HG02759 (cell line): ENCODE measurements around the gene NEDD4L.

Experiments used
- ATAC-seq: cut with Tn5 transposase; IDR thresholded peaks from one replicate; pipeline ENCODE4 v1.9.1; 2021; ENCODE audit warnings: mild to moderate bottlenecking, moderate library complexity; ENCODE audit not compliant: unreplicated experiment

Gene NEDD4L

DNA sequence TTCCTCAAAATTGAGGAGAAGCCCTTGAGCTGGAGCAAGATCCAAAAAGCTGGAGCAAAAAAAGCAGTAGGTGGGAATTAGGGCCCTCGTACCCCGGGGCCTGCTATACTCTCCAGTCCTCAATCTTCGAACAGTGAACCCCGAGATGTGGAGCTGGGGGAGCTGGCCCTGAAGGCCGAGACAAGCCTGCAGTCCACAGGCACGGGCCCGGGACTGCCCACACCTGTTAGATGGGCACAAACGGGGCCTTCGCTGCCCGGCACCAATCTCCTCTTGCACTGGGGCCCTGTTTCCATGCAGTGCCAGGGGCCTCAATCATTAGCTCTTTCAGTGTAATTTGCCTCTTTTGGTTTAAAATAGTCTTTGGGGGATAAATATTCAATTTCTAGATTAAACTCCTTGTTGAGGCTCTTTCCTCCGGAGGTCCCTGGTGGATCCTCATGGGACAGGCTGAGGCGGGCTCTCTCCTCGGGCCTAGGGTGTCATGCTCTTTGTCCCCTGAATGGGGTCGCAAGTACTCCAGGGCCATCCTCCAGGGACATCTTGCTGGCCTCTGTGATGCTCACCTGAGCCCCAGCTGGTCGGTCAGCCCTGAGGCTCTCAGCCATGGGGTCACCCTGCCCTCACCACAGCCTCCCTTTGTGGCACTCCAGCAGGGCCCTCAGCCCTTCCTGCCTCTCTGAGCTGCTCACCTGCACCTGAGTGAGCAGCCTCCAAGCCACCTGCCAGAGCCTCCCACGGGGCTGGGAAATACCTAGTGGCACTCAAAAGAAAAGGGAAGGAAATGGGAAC, 361.3 kb downstream of the NEDD4L start:
- no peak for ATAC-seq

DNA sequence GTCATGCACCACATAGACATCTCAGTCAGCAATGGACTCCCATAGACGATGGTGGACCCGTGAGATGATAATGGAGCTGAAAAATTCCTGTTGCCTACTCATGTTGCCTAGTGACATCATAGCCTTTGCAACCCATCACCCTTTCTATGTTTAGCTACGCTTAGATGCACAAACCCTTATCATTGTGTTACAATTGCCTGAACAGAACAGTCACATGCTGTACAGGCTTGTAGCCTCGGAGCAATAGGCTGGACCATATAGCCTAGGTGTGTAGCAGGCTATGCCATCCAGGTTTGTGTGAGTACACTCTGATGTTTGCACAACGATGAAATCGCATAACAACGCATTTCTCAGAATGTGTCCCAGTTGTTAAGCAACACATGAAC, 363.2 kb downstream of the NEDD4L start:
- ATAC-seq: no peak

DNA sequence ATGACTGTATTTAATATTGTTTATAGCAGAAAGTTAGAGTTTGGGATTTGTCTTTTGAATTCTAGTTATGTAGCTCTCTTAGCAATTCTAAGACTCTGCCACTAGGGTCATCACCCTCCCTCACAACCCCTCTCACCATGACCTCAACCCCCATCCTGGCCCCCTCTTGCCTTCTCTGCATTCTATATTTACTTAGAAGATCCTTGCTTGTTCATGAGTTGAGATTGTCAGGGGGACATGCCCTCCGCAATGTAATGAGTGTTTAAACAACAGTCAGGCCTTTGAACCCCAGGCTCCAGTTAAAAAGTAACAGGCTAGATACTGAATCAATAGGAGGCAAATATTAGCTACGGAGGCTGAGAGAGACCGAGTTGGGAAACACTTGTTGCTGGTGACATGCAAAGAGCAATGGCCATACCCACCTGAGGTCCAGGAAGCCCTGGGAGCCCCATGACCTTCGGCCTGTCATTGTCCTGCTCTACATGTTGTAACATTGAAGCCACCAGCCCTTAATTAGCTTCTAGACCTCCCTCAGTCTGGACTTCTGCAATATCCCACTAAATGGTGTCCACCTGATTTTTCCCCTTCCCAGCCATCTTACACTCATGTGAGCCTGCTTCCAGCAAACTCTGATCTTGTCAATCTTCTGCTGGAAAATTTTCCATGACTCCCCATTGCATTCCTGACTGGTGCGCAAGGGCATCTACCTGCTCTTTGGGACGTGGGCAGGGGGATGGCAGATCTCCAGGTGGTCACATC, 363.8 kb downstream of the NEDD4L start:
- ATAC-seq: no peak

DNA sequence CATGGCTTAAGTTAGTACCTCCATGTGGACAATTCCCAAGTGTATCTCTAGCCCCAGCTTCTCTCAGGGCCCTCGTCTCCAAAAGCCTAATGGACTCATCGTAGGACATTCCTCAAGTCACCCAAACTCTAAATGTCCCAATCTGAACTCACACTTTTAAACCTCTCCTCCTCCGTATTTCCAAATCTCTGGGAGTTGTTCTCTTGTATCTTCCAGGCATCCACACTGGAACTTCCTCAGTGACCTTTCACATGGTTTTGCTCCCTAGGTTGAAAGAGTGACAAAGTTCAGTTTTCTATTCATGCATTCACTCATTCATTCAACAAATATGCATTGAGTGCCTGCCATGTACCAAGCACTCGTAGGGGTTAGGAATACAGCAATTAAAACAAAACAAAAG, 364.6 kb downstream of the NEDD4L start:
- ATAC-seq: no peak

DNA sequence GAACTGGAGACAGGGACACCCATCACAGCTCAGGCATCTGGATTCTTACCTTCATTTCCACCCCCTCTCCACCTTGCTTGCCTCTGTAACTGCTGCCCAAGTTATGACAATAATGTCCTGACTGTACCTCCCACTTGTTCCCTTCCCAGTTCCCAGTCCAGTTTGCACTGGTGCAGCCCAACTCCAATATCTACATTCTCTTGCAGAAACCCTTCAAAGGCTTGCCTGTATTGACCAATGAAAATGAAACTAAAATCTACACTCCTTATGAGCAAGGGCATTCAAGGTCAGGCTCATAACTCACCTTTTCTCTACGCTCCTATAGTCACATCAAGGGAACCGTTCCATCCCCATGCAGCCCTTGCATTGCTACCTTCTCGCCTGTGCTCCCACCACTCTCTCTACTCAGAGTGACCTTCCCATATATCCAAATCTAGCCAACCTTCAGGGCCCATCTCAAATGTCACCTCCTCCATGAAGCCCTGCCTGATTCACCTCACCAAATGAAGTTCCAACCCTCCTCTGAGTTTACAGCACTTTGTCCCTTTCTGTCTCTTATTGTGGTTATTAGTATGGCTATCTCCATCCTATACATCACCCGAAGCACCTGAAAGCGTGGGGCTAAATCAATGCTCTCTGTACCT, 365.9 kb downstream of the NEDD4L start:
- no peak for ATAC-seq

DNA sequence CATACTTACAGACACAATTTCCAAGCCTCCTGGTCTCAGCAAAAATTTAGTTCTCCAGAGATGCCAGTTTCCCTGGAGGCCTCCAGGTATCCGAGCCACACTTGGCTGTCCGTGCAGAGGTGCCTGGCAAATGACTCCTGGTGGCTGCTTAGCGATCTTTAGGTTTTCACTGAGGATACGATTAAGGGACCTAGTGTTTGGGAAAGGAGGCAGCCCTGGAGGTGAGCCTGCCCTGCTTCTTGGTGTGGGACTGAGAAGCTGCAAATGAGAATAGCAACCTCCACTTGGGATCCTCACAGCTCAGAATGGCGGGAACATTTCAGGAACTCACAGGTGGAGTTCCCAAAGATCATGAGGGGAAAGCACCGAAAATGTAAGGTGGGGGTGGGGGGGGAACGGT, 367.3 kb downstream of the NEDD4L start:
- no peak for ATAC-seq

DNA sequence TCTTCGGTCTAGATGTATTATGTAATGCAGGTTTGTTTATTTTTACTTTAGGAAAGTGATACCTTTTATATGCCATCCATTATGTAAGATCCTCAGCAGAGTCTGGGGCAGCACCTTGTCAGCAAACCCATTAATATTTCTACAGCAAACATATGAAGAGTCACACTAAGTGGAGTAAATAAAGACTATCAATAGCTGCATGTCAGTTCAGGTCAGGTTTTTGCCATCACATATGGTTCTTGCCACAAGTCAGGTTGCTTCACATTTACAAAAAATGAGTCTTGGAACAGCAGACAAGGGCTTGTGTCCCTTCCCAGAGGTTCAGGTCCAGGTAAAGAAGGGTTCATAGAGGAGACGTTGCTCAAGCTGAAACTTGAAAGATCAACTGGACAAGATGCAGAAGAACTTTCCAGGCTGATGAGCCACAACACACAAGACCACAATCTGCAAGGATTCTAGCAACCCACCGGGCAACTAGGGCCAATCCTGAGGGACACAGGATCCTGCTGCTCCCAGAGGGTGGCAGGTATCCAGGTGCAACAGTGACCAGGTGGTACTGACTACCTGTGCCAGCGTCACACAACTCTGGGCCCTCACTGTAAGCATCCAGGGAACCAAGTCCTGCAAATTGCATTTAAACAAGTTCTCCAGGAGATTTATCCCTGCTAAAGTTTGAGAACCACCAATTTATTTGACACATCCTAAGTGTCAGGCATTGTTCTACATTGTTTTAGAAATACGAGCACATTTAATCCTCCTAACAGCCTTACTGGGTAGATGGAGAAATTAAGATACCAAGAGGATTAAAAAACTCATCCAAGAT, 369.0 kb downstream of the NEDD4L start:
- no peak for ATAC-seq

DNA sequence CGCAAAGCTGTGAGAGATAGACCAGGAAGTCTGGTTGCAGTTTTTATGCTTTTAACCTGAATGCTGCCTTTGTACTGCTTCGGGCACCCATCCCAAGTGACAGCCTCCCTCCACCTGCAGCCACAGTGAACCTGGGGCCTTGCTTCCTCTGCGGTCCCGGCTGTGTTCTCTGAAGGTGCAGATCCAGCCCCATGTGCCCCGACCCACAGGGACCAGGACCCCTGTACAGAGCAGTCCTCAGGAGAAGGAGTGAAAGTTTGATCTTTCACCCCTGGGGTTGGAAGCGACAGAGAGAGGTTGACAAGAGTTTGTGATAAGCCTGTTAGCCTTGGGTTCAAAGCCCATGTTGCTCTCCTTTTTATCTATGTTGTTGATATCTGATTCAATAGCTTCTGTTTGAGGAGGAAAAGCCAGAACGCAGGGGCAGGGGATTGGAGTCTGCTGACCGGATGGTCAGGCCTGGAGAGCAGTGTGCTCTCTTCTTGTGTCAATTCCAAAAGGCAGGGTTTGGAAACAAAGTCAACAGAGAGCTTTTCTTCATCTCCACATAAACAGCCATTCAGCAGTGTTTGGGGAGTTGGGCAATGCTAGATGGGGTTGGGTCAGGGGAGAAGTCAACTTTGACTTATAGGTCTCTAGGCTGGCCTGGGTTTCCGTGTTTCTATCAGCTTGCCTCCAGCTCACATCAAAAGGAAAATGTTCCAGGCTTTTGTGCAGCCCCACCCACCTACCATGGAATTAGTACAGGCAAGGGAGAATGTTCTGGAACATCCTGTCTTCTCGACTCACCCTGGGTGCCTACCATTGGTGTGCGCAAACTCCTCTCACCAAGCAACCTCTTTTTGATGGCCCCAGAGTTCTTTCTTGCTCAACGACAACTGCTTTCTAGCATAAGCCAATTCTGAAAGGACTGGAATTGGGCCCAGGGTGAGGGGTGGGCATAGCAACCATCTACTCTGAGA, 369.9 kb downstream of the NEDD4L start:
- no peak for ATAC-seq

DNA sequence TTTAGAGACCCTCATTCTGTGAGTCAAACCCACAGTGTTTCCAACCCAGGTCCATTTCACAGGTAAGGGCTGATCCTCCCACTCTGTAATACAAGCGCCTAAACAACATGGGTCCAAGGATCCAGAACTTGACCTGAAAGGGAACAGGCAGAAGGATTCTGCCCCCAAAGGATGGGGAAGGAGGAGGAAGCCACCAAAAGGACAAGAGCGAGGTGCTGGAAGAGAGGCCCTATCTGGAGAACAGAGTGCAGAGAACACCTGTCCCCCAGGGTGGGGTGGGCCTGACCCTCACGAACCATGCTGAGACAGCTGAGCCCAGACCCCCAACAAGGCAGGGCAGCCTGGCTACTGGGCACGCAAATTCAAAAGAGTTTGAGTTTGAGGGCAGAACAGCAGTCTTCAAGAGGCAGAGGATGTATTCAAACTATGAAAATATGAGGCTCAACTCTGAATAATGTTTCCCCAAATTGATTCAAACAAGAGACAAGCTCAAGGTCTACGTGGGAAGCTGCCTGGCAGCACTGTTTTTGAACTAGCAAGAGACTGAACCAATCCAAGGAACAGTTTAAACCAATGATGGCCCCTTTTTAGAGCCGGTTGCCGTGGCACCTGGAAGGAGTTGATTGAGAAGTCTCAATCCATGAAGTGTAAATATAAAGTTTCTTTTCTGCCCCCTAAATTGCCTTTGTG, 372.1 kb downstream of the NEDD4L start:
- ATAC-seq: no peak

DNA sequence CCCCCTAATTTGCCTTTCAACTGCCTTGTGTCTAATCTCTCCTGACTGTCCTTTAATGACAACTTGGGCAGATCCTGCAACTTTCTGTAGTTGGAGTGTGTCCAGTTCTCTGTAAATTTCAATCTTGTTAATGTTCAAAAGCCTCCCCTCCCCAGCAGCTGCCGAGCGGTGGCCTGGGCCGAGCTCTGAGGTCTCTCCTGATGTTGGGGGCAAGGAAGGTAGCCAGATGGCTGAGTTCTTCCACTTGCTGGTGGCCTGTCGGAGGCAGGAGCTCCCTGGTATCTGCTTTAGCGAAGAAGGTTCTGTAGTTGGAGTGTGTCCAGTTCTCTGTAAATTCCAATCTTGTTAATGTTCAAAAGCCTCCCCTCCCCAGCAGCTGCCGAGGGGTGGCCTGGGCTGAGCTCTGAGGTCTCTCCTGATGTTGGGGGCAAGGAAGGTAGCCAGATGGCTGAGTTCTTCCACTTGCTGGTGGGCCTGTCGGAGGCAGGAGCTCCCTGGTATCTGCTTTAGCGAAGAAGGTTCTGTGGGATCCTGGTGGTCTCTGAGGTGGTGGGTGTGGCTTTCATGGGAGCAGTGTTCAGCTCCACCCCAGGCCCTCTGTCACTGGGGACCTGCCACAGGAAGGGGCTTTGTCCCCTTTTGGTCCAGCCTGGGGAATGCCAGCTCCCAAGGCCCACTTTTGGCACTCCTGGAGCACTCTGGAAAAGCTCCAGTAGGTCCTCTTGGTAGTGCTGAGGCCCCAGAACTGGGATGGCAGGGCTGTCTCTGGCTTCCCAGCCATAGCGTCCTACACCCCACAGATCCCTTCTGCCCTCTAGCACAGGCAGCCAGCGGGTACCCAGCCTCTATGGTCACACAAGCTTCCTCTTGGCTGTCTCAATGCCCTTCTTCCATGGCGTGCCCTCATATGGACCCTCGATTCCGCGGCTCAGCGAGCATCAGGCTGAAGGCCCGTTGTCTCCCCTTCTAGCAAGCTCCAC, 373.0 kb downstream of the NEDD4L start:
- no peak for ATAC-seq

DNA sequence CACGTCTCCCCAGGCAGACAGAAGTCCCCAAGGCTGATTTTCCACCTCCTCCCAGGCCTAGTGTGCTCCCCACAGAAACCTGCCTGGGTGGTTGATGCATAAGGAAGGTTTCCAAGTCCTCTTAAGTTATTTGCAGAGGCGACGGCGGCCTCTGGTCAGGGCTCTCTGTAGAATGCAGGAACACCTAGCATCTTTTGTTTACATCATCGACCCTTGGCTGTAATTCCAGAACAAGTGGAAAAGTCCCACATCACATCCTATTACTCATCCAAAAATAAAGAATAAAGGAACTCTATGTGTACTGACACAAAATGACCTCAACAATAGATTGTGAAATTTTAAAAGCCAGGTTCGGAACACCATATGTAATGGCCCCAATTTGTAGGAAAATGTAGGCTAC, 373.7 kb downstream of the NEDD4L start:
- no peak for ATAC-seq

DNA sequence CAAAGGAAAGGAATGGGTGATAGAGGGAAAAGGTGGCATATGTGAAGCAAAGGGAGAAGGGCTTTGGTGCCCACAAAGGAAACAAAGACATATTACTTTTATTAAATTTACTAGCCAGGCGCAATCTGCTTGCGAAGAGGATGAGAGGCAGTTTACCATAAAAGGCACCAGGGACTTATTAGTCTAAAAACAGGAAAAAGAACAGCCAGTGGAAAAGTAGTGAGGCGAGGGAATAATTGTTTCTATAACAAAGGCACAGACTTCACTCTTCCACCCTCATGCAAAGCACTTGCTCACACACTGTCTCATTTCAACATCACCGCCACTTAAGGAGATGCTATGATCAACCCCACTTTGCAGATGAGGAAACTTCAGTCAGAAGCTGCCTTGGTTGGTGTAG, 374.3 kb downstream of the NEDD4L start:
- no peak for ATAC-seq

DNA sequence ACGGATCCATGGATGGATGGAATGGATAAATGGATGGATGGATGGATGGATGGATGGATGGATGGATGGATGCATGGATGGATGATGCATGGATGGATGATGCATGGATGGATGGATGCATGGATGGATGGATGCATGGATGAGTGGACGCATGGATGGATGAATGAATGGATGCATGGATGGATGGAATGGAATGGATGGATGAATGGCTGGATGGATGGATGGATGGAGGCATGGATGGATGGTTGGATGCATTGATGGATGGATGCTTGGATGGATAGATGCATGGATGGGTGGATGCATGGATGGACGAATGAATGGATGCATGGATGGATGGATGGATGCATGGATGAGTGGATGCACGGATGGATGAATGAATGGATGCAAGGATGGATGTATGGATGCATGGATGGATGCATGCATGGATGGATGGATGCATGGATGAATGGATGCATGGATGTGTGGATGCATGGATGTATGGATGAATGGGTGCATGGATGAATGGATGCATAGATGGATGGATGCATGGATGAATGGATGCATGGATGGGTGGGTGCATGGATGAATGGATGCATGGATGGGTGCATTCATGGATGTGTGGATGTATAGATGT, 375.7 kb downstream of the NEDD4L start:
- ATAC-seq: no peak

DNA sequence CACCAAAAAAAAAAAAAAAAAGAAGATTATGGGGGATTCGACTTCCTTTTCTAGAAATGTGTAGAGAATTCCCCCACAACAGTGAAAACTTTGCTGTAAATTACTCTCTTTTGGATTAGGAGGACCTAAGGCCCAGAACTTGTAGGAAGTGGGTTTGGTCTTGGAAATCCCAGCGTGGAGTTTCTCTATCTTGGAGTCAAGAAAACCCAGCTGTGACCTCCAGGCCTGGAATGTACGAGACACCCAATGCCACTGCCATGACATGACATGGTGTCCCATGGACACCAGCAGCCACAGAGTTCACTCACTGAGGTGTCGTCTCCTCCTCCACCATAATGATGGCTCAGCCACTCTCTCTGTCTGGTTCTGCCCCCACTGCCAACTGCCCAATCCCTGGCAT, 382.6 kb downstream of the NEDD4L start:
- no peak for ATAC-seq

DNA sequence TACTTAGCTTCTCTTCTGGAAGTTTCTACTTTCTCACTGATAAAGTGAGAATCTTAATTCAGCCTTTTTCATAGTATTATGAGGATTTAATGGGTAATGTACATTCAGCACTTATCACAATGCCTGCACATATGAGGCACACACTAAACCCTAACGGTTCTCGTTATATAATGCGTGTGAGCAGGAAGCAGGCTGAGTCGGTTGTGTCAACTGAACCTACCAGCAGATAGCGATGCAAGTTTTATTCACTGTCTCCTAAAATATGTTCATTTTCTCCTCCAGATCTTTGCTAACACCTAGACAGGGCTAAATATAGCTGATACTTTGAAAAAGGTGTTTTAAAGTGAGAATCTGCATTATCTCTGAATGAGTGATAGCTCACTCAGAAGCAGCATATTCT, 383.3 kb downstream of the NEDD4L start:
- ATAC-seq: no peak

DNA sequence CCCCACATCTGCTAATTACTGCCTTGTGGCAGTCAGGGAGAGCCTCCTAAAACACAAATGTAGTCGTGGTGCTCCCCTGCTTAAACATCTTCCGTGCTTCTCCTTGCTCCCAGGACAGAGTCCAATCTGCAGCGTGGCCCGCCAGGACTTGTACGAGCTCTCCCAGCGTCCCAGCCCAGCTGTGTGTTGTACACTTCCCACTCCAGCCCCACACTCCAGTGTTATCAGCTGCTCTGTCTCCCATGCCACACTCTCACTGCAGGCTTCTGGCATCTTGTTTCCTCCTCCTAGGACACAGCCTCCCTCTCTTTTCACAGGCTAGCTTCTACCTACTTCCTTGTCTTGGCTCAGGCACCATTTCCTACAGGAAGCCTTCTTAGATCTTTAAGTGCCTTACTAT, 385.4 kb downstream of the NEDD4L start:
- no peak for ATAC-seq

DNA sequence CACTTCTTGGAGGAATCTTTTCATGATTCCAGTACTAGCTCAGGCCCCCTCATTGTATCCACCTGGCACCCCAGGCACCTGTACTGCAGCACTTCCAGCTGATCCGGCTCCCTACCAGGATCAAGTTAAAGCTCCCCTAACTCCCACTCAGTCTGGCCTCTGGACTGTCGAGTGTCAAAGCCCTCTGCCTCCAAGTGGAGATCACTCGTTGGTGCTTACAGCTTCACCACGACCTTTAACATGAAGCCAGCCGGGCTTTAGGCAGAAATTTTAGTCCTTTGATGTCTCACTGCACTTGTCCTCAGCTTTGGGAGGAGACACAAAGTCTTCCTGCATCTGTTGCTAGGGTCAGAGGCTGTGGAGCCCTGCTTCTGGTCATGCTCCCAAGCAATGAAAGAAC, 387.2 kb downstream of the NEDD4L start:
- ATAC-seq: no peak
